WERI-Rb-1 (cell line): ENCODE data around the gene CD22.
"Not testable (repeated sequence)": the region's sequence is repeated elsewhere in the genome, so short reads cannot be mapped to it uniquely, and the experiment has no call there.

Experiments used
- DNase-seq: peaks from one replicate; pipeline ENCODE4 v3.0.0-alpha.2; 2020
- H3K27ac ChIP-seq: fragments of 250-450 bp; sonication (Bioruptor Pico); 2 replicates; pipeline ENCODE4 v1.5.1; 2020; ENCODE audit warnings: mild to moderate bottlenecking, moderate library complexity
- H3K27me3 ChIP-seq: fragments of 250-450 bp; sonication (Bioruptor Pico); 2 replicates; pipeline ENCODE4 v1.5.1; 2021; ENCODE audit warnings: mild to moderate bottlenecking, low read depth, moderate library complexity; ENCODE audit not compliant: insufficient read depth, severe bottlenecking
- H3K36me3 ChIP-seq: fragments of 250-450 bp; sonication (Bioruptor Pico); 2 replicates; pipeline ENCODE4 v1.5.1; 2020; ENCODE audit warnings: mild to moderate bottlenecking, moderate library complexity
- H3K4me3 ChIP-seq: 2 replicates; pipeline ENCODE4 v1.5.1; 2011; ENCODE audit warnings: low read depth, mild to moderate bottlenecking, control low read depth, low read length
- H3K9me3 ChIP-seq: fragments of 250-450 bp; sonication (Bioruptor Pico); 2 replicates; pipeline ENCODE4 v1.5.1; 2021; ENCODE audit warnings: mild to moderate bottlenecking, moderate library complexity; ENCODE audit not compliant: severe bottlenecking
- TF ChIP-seq, protein P1 (sequence below): IDR thresholded peaks from 2 replicates; pipeline ENCODE4 v1.5.1; 2011; ENCODE audit warnings: low read depth, mild to moderate bottlenecking, control low read depth, inconsistent platforms, low read length

CD22 gene

DNA sequence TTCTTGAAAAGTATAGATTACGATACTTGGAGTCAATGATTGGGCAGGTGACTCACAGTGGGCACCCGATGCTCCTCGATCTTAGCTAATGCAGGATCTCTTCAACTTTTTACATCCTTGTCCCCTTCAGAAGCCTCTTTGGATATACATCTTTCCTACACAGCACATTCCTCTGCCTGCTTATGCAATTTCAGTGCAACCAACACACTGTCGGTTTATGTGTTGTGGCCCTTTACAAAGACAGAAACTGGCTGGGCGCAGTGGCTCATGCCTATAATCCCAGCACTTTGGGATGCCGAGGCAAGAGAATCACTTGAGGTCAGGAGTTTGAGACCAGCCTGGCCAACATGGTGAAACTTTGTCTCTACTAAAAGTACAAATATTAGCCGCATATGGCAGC is 44.5 kb downstream of the CD22 start:
- DNase-seq = no peak
- TF ChIP-seq, protein P1, sequence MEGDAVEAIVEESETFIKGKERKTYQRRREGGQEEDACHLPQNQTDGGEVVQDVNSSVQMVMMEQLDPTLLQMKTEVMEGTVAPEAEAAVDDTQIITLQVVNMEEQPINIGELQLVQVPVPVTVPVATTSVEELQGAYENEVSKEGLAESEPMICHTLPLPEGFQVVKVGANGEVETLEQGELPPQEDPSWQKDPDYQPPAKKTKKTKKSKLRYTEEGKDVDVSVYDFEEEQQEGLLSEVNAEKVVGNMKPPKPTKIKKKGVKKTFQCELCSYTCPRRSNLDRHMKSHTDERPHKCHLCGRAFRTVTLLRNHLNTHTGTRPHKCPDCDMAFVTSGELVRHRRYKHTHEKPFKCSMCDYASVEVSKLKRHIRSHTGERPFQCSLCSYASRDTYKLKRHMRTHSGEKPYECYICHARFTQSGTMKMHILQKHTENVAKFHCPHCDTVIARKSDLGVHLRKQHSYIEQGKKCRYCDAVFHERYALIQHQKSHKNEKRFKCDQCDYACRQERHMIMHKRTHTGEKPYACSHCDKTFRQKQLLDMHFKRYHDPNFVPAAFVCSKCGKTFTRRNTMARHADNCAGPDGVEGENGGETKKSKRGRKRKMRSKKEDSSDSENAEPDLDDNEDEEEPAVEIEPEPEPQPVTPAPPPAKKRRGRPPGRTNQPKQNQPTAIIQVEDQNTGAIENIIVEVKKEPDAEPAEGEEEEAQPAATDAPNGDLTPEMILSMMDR = no peak
- Histone ChIP-seq H3K9me3 (no peaks in the 10 kb centered on the region), H3K27me3 (no peaks in the 10 kb centered on the region), H3K27ac (no peak overlapping the region), H3K4me3 (no peak overlapping the region), H3K36me3 (no peaks in the 10 kb centered on the region)

DNA sequence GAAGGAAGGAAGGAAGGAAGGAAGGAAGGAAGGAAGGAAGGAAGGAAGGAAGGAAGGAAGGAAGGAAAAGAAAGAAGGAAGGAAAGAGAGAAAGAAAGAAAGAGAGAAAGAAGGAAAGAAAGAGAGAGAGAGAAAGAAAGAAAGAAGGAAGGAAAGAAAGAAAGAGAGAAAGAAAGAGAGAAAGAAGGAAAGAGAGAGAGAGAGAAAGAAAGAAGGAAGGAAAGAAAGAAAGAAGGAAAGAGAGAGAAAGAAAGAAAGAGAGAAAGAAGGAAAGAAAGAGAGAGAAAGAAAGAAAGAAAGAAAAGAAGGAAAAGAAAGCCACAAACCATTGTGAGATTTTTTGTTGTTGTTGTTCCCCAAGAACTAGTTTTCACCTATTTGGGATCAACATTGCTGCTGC is 45.0 kb downstream of the CD22 start:
- not testable (repeated sequence) for DNase-seq, H3K4me3 ChIP-seq, H3K9me3 ChIP-seq, H3K36me3 ChIP-seq, H3K27me3 ChIP-seq, H3K27ac ChIP-seq

DNA sequence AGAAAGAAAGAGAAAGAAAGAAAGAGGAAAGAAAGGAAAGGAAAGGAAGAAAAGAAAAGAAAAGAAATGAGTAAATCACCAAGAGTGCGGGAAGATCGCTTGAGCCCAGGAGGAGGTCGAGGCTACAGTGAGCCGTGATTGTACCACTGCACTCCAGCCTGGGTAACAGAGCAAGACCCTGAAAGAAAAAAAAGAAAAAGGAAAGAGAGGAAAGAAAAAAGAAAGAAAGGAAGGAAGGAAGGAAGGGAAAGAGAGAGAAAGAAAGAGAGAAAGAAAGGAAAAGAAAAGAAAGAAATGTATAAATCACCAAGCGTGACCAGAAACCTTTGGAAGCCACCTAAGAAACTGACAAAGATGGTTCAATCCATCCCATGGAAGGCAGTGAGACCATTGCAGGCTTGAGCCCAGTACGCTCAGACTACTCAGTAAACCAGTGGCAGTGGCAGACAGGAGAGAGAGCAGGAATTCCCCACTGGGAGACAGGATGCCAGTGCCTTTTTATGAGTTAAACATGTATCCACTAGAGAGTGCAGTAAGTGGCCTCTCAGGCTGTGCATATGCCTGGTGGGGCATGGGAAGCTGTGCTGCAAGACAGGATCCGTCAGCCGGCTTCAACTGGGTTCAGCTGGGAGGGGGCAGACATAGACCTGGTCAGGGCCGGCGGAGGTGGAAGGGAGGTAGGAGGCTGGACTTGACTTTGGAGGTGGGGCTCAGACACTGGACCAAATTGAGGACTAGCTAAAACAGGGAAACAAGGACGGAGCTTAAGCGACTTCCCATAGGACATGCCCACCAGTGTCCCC is 46.7 kb downstream of the CD22 start:
- Histone ChIP-seq H3K9me3 (no peaks in the 10 kb centered on the region), H3K27me3 (no peaks in the 10 kb centered on the region), H3K27ac (no peak overlapping the region), H3K36me3 (no peaks in the 10 kb centered on the region), H3K4me3 (no peak overlapping the region)
- DNase-seq = no peak
- TF ChIP-seq, protein P1 = no peak

GRCh38 chr19:35377656-35378055 is 48.7 kb downstream of the CD22 start:
- no peaks in the 10 kb centered on the region for H3K36me3 ChIP-seq
- H3K4me3 ChIP-seq = no peak overlapping the region
- no peak for DNase-seq
- no peak overlapping the region for H3K27ac ChIP-seq
- H3K9me3 ChIP-seq = no peaks in the 10 kb centered on the region
- no peaks in the 10 kb centered on the region for H3K27me3 ChIP-seq
- TF ChIP-seq, protein P1 = no peak

- DNase-seq = no peak
- Histone ChIP-seq H3K27ac (no peak overlapping the region), H3K36me3 (no peaks in the 10 kb centered on the region), H3K27me3 (no peaks in the 10 kb centered on the region), H3K4me3 (no peak overlapping the region), H3K9me3 (no peaks in the 10 kb centered on the region)
- TF ChIP-seq, protein P1 = no peak
Measured at GRCh38 chr19:35378356-35378755, 49.4 kb downstream of the CD22 start.

DNA sequence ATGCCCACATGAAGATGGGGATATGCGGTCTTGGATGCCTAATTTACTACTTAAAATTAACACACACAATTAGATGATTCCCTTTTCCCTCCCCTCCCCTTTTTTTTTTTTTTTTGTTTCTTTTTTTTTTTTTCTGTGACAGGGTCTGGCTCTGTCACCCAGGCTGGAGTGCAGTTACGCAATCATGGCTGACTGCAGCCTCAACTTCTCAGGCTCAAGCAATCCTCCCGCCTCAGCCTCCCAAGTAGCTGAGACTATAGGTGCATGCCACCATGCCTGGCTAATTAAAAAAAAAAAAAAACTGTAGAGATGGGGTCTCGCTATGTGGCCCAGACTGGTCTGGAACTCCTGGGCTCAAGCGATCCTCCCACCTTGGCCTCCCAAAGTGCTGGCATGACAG is 50.6 kb downstream of the CD22 start:
- H3K27ac ChIP-seq, DNase-seq, H3K36me3 ChIP-seq, H3K9me3 ChIP-seq, H3K27me3 ChIP-seq, H3K4me3 ChIP-seq: not testable (repeated sequence)

DNA sequence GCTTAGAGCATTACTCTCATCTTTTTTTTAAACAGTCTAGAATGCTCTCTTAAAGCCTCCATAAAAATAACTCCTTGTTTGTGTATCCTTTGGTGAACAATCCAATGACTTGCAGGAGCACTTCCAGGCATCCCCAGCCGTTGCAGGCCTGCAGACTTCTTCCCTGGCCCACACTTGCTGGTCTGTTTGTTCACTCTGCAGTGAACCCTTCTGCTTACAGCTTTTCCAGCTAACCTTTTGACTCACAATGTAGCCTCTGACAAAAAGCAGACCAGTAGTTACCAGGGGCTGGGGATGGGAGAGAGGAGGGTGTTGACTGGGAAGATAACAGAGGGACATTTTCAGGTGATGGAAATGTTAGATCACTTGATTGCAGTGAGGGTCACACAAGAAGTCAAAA is 51.0 kb downstream of the CD22 start:
- no peak for DNase-seq
- no peak overlapping the region for H3K4me3 ChIP-seq
- H3K9me3 ChIP-seq = no peaks in the 10 kb centered on the region
- no peaks in the 10 kb centered on the region for H3K27me3 ChIP-seq
- TF ChIP-seq, protein P1 = no peak
- no peaks in the 10 kb centered on the region for H3K36me3 ChIP-seq
- H3K27ac ChIP-seq = no peak overlapping the region
